GM18511 (cell line): ENCODE measurements around the gene ZNF385C.

Experiments used
- ATAC-seq: cut with Tn5 transposase; IDR thresholded peaks from one replicate; pipeline ENCODE4 v1.9.1; 2021; ENCODE audit warnings: mild to moderate bottlenecking, moderate library complexity; ENCODE audit not compliant: unreplicated experiment

Gene ZNF385C

GRCh38 chr17:42109086-42109485 lies 10.8 kb upstream of the ZNF385C start:
- ATAC-seq = no peak

- ATAC-seq = peak; percentile 43
Observed at GRCh38 chr17:42107597-42108576, 9.6 kb upstream of the ZNF385C start.

GRCh38 chr17:42107124-42107523 lies 8.9 kb upstream of the ZNF385C start:
- ATAC-seq = no peak

GRCh38 chr17:42106009-42106408 lies 7.7 kb upstream of the ZNF385C start:
- no peak for ATAC-seq

GRCh38 chr17:42104264-42104663 lies 6.0 kb upstream of the ZNF385C start:
- ATAC-seq = no peak

GRCh38 chr17:42103221-42103954 lies 5.1 kb upstream of the ZNF385C start:
- ATAC-seq = no peak

GRCh38 chr17:42101513-42102292 lies 3.4 kb upstream of the ZNF385C start:
- ATAC-seq = no peak

- ATAC-seq = no peak
Observed at GRCh38 chr17:42098730-42099399, 592 bp upstream of the ZNF385C start.

- ATAC-seq = no peak
Observed at GRCh38 chr17:42096360-42097111, 1.7 kb downstream of the ZNF385C start.

GRCh38 chr17:42094375-42095069 lies 3.8 kb downstream of the ZNF385C start:
- no peak for ATAC-seq

GRCh38 chr17:42092939-42093338 lies 5.3 kb downstream of the ZNF385C start:
- ATAC-seq = no peak

- ATAC-seq = no peak
Observed at GRCh38 chr17:42090964-42091790, 7.1 kb downstream of the ZNF385C start.

- ATAC-seq = no peak
Observed at GRCh38 chr17:42088736-42089135, 9.5 kb downstream of the ZNF385C start.

GRCh38 chr17:42087736-42088705 lies 10.3 kb downstream of the ZNF385C start:
- no peak for ATAC-seq

GRCh38 chr17:42087042-42087701 lies 11.1 kb downstream of the ZNF385C start:
- no peak for ATAC-seq

GRCh38 chr17:42081516-42082129 lies 16.6 kb downstream of the ZNF385C start:
- no peak for ATAC-seq
